NCI-H748 (cell line): Measurements from ENCODE around the gene RORC.

ENCODE experiments used
- DNase-seq: peaks from one replicate; lab custom pipeline; 2025; ENCODE audit not compliant: unreplicated experiment; lab: John Stamatoyannopoulos, UW

Gene RORC

GRCh38 chr1:151828921-151829320 lies 2.7 kb downstream of the RORC start:
- DNase-seq, result no peak

DNA sequence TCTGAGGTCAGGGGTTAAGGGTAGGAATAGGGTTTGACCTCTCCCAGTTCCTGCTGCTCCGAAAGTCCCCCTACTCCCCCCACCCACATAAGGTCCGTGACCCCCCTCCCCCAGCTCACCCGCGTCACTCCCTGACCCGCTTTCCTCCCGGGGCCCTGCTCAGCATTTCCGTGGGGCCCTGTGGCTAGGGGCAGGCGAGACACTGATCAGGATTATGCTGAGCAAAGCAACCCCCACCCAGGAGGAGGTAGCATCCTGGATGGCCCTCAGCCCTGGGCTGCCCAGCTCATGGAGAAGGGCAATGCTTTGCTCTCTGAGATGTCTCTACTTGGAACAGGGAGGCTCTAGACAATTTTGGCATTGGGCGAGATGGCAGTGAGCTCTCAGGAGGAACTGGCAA lies 3.7 kb downstream of the RORC start:
- DNase-seq, result no peak

DNA sequence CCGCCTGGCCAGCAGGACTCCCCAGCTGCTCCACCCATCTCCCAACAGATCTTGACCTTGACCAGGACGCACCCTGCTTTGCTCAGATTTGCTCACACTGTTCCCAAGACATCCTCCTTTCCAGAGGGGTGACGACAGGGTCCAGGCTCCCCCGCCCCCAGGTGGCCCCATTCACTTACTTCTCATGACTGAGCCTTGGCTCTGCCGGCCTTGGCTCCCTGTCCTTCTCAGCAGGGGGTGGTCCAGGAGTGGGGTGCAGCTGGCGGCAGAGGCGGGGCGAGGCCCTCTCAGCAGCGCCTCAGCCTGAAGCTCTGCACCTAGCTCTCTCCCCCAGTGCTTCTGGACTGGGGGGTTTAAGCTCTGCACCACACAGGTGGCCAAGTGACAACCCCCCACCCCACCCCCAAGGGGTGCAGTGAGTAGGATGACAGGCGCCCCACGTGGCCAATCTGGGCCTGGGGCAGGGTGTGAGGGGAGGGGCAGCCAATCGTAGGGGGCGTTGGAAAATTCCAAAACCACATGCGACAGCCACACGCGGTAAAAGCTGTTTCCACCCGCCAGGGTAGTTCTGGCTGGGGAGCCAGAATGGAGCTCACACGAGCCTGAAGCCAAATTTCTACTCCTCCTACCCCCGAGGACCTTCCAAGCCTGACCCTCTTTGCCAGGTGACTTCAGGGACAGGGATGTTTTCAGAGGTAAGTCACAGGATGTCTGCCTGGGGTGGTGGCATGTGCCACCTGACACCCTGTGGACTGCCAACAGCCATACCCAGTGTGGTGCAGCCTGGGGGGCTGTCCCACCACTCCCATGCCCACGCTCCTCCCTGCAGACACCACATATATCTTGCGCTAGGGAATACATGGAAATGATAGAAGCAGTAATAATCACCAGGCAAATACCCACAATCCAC lies 5.6 kb downstream of the RORC start:
- no peak for DNase-seq

DNA sequence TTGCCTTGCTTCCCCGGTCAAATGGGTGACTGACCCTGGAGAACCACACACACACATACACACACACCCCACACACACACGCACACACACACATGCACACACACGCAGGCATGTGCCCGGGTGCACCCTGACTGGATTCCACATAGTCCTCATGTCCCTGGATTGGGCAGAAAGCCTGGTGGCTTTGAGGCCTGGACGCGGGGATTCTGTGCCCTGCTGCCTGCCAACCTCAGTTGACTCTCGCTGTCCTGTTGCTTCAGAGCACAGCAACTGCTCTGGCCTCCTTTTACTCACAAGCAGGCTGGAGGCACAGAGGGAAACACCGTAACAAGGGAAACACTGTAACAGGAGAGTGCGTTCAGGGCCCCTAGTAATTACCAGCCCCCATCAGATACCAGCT lies 6.4 kb downstream of the RORC start:
- DNase-seq, result no peak

DNA sequence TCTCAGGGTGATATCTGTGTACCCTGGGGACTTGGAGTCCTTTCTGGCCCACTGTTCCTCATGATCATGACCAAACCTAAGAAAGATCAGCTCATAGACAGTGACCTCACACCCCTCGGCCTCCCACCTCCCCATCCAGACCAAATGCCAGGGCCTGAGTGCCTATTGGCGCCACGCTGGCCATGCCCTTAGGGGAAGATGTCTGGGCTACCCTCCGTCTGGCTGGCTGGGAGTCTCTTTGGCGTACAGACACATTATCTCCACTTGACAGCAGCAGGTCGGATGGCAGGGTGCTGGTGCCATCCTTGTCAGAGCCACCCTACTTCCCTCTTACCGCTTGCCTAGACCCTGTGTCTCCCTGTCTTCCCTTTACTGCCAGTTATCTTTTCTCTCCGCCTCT lies 8.4 kb downstream of the RORC start:
- DNase-seq, result no peak

DNA sequence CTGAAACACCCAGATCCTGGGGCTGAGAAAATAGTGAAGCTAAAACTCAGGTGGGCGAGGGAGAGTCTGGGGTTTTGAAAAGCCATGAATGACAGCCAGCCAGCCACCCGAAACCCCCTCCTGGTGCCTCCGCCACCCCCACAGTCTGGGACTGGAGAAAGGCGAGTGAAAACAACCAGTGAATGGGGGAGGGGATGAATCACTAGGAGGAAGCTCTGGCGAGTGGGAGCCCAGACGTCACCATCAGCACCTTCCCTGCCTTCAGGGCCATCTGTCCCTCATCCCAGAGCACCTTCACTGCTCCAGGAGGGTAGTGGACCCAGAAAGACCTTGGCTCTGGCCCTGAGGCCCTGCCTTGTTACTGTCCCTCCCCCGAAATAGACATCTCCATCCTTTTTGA lies 9.2 kb downstream of the RORC start:
- no peak for DNase-seq

DNA sequence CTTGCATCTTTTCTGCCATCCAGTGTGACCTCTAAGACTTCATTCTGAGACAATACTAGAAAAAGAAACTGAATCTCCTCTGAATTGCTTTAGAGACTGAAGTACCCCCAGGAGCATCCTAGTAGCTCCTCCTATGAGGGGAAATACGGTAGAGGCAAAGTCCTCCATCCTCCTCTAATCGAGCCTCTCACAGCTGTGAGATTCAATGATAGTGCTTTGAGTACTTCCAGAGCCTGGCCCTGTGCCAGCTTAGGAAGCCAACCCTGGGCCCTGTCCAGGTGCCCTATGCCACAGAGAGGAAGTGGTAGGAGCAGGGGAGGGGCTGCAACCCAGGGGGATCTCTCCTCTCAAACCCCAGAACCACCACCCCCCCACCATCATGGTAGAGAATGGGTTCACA lies 10.7 kb downstream of the RORC start:
- peak; percentile 46 for DNase-seq

- DNase-seq, result no peak
Observed at GRCh38 chr1:151819976-151820623, 11.5 kb downstream of the RORC start.

DNA sequence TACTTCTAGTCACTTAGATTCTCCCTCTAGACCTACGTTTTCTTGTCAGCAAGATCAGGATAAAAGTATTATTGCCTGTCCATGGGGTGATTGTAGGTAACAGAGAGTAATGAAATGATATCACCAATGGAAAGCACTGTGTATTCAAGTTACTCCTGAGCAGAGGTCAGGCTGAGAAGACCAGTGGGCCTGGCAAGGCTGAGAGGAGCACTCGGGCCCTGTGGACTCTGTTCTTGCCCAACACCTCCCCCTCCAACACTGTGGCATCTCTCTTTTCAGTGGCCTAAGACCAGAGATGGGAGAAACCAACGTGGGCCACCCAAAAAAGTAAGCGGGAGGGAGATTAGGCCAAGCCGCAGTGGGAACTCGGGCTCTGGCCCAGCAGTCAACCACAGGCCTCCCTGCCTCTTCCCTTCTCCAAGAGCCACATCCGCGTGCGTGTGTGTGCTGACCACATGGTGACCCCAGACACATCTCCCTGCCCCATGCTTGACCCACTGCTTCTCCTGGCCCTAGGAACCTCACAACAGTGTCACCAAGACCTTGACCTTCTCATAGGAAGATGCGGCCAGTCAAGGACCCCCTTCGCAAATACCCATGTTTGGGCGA lies 12.3 kb downstream of the RORC start:
- no peak for DNase-seq

DNA sequence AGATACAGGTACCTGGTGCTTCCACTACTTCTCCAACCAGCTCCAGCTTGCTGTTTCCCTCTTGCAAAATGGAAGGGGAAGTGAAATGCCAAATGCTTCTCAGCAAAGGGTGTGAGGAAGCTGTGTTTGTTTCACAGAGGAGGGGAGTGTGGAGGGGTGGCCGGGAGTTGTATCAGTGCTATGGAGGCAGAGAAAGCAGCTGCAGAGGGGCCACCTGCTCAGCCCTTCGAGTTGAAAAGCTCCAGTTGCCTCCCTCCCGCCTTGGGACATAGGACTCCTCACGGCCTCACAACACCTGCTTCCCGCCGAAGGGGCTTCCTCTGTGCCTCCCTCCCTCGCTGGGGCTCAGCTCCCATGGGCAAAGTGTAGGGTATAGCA lies 14.3 kb downstream of the RORC start:
- DNase-seq, result no peak

- peak; percentile 22 for DNase-seq
Observed at GRCh38 chr1:151816548-151817352, 14.9 kb downstream of the RORC start.

- DNase-seq, result no peak
Observed at GRCh38 chr1:151815716-151816327, 15.8 kb downstream of the RORC start.

DNA sequence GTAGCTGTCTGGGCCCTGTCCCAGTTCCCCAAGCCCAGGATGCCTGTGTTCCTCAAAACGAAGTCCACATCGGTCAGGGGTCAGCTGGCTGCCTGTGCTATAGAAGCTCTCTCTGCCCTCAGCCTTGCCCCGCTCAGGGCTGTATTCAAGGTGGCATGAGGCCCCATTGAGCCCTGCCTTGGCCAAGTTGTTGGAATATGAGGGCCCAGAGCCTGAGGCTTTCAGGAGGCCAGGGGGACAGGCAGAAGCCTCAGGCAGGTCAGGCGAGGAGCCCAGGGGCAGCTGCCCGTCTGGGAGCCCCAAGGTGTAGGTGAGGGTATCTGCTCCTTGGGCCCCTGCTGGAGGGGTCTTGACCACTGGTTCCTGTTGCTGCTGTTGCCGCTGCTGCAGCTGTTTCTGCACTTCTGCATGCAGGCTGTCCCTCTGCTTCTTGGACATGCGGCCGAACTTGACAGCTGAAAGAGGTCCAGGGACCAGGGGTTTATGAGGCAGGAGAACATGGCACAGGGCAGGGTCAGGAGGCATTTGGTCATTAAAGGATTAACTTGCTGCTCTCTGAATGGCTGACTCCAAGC lies 16.5 kb downstream of the RORC start:
- no peak for DNase-seq

DNA sequence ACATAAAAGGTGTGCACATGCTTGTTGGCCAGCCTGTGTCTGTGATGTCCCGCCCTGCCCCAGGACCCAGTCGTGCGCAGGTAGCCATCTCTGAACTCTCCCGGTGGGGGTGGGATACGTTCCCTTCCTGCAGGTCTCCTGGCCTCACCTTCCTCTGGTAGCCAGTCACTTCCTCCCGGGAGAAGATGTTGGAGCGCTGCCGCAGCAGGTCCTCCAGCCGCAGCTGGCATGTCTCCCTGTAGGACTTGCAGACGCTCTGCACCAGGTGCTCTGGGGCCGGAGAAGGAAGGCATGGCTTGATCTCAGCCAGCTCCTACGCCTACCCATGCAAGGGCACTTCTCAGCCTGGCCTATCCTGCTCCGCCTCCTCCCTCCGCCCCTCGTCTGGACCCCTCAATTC lies 17.2 kb downstream of the RORC start:
- DNase-seq, result no peak

DNA sequence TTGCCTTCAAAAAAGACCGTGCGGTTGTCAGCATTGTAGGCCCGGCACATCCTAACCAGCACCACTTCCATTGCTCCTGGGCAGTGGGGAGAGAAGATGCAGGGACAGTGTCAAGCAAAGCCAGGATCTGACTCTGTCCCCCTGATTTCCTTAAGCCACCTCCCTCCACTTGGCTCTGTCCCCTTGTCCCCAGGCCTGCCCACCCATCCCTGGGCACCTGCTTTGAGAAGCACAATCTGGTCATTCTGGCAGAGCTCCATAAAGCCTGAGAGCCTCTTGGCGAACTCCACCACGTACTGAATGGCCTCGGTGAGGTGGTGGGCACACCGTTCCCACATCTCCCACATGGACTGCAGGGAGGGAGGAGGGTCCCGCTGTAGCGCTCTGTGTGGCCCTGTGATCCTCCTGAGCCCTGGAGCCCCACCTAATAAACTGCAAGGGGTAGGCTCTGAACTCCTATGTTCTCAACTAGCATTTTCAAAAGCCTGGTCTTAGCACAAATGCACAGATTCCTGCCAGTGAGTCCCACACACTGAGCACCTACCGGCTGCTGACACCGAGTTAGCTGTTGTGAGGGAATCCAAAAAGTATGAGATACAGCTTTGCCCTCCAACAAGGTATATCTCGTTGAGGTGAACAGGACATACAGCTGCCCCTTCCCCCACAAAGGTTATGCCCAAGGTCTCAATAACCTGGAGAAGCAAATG lies 18.2 kb downstream of the RORC start:
- no peak for DNase-seq

DNA sequence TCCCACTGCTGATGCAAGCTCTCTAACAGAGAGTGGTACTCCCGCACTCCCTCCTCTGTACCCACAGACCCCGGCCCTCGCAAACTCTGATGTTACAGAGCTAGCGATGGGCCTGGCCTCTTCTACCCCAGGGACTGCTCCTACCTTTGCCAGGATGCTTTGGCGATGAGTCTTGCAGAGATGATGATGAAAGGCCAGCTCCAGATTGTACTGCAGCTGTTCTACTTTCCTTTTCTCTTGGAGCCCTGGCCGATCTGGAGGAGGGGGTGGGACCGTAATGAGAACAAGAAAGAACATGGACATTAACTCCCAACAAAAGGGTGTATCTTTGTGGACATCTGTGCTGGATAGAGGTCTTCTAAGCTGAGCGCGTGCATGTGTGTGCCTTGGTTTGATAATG lies 20.4 kb downstream of the RORC start:
- DNase-seq, result no peak

DNA sequence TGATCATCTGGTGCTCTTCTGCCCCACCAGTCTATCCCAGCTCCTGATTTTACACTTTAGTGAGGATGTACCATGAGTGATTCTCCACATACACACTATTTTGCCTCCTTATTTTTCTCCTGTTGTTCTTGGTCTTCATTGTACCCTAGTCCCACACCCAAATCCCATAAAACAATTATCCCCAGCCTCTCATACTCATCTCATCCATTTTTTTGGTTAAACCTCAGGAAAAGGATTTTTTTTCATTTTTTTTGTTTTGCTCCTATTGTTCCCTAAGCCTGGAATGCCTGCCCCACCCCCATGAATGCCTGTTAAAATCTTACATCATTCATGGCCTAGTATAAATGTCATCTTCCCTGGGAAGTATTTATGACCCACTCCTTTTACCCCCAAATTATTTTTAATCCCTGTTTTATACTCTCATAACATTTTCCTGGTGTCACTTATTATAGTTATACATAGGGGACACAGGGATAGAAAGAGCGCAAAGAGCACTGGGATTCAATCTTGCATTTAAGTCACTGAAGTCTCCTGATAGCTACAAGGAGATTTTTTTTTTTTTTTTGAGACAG lies 21.5 kb downstream of the RORC start:
- DNase-seq, result no peak

DNA sequence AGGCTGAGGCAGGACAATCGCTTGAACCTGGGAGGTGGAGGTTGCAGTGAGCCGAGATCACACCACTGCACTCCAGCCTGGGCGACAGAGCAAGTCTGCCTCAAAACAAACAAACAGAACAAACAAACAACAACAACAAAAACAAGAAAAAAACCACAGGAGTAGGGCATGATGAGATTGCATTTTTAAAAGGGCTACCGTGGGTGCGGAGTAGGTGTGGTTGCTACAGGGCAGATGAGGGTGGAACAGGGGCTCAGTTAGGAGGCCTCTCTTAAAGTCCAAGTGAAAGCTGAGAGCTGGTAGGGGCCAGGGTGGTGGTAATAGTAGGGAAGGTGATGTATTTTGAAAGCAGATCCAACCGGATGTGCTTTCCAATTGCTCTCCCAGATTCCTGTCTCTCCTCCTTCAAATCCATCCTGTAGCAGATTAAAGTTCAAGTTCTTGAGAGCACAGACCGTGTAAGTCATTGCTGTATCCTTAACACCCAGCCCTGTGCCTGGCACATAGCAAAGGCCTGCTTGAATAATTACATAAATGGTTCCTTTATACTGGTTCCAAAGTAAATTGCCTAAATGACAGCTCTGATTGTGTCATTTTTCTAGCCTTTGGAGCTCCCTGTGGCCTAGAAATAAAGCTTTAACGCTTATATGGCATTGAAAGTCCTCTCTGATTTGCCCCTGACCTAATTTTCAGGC lies 22.2 kb downstream of the RORC start:
- DNase-seq, result no peak

GRCh38 chr1:151807766-151808165 lies 23.8 kb downstream of the RORC start:
- DNase-seq, result no peak
